A549 (cell line): ENCODE measurements around the gene FER1L5. TPM values are rescaled to one million over a fixed set of nuclear protein-coding genes. Genes with fewer than 3 reads are reported as not detected.

Source experiments
- ATAC-seq, 2 experiments: fragments of 200-7000 bp in 1 of 2; fragments of >200 bp in 1 of 2; cut with Nextera tagmentation in 1 of 2; cut with Tn5 transposase in 1 of 2; 3 replicates each; pipeline versions ENCODE4 v1.8.0 to v1.9.1; 2018 to 2020; ENCODE audit warnings: mild to moderate bottlenecking in 1 of 2, moderate library complexity in 1 of 2
- CTCF ChIA-PET: fragments of 300-600 bp; sonication (Branson Sonifier 250); formaldehyde crosslinking; extraction: SDS; loops from one replicate; lab custom pipeline; 2021; ENCODE audit warnings: antibody characterized with exemption, inconsistent platforms; lab: Yijun Ruan, JAX
- POLR2A ChIA-PET: fragments of 350-600 bp; formaldehyde crosslinking; extraction: SDS; loops from one replicate; lab custom pipeline; 2021; ENCODE audit warnings: antibody characterized with exemption, inconsistent platforms; lab: Yijun Ruan, JAX
- DNase-seq, 2 experiments: peaks; one replicate each; pipeline versions ENCODE4 v3.0.0 to v3.0.0-alpha.2; 2011 to 2016; ENCODE audit warnings: low read depth in 1 of 2, low spot score in 1 of 2
- FAIRE-seq: peaks from 2 replicates; lab custom pipeline; 2011; peaks lifted over from hg19 to GRCh38; lab: Jason Lieb, UNC
- H3K27ac ChIP-seq, 2 experiments: fragments of >200 bp; sonication (Bioruptor Twin); formaldehyde crosslinking; 3 replicates each; pipeline ENCODE4 v1.5.1; 2016 to 2017
- H3K4me1 ChIP-seq: fragments of >200 bp; sonication (Bioruptor Twin); formaldehyde crosslinking; 3 replicates; pipeline ENCODE4 v1.6.1; 2016
- H3K4me2 ChIP-seq: fragments of >200 bp; sonication (Bioruptor Twin); formaldehyde crosslinking; 3 replicates; pipeline ENCODE4 v1.6.1; 2016
- H3K4me3 ChIP-seq: fragments of >200 bp; sonication (Bioruptor Twin); formaldehyde crosslinking; 3 replicates; pipeline ENCODE4 v1.5.1; 2016
- H3K9me3 ChIP-seq: fragments of >200 bp; sonication (Bioruptor Twin); formaldehyde crosslinking; 3 replicates; pipeline ENCODE4 v1.6.1; 2016
- BHLHE40 ChIP-seq: IDR thresholded peaks from 2 replicates; pipeline ENCODE4 v1.6.1; 2012; ENCODE audit warnings: low read depth, low read length, inconsistent platforms
- CEBPB ChIP-seq, 2 experiments: fragments of >200 bp in 1 of 2; sonication (Bioruptor Twin) in 1 of 2; formaldehyde crosslinking in 1 of 2; IDR thresholded peaks; 2 replicates each; pipeline ENCODE4 v1.6.1; 2012 to 2016
- CTCF ChIP-seq: fragments of >200 bp; sonication (Bioruptor Twin); formaldehyde crosslinking; IDR thresholded peaks from 3 replicates; pipeline ENCODE4 v1.5.1; 2016
- EHMT2 ChIP-seq: fragments of 200-600 bp; sonication (generic); IDR thresholded peaks from 2 replicates; pipeline ENCODE4 v1.6.1; 2016; ENCODE audit warnings: antibody characterized with exemption, low read depth, mild to moderate bottlenecking, moderate library complexity
- ELK1 ChIP-seq: fragments of 150-350 bp; IDR thresholded peaks from 2 replicates; pipeline ENCODE4 v1.6.1; 2014; ENCODE audit warnings: low read depth, mild to moderate bottlenecking, low read length
- ESRRA ChIP-seq: fragments of 150-350 bp; IDR thresholded peaks from 2 replicates; pipeline ENCODE4 v1.6.1; 2014; ENCODE audit warnings: mild to moderate bottlenecking, low read length, borderline replicate concordance
- HES2 ChIP-seq: fragments of >200 bp; sonication (Bioruptor Twin); formaldehyde crosslinking; IDR thresholded peaks from 2 replicates; pipeline ENCODE4 v1.6.1; 2016
- HMGXB4 ChIP-seq: fragments of 250-450 bp; sonication (Bioruptor Pico); IDR thresholded peaks from 2 replicates; pipeline ENCODE4 v1.5.0; 2021; ENCODE audit warnings: mild to moderate bottlenecking, moderate library complexity, borderline replicate concordance
- HOXA7 ChIP-seq: fragments of 250-450 bp; sonication (Bioruptor Pico); IDR thresholded peaks from 2 replicates; pipeline ENCODE4 v1.5.0; 2020; ENCODE audit warnings: mild to moderate bottlenecking, moderate library complexity
- HOXB13 ChIP-seq: fragments of 250-450 bp; sonication (Bioruptor Pico); IDR thresholded peaks from 2 replicates; pipeline ENCODE4 v1.5.0; 2020; ENCODE audit warnings: low read depth, mild to moderate bottlenecking, moderate library complexity
- KDM5A ChIP-seq: fragments of 200-600 bp; sonication (generic); IDR thresholded peaks from 2 replicates; pipeline ENCODE4 v1.6.1; 2016; ENCODE audit warnings: antibody characterized with exemption, mild to moderate bottlenecking
- MAX ChIP-seq: IDR thresholded peaks from 2 replicates; pipeline ENCODE4 v1.6.1; 2012
- MAZ ChIP-seq: fragments of 150-350 bp; IDR thresholded peaks from 2 replicates; pipeline ENCODE4 v1.6.1; 2014; ENCODE audit warnings: antibody characterized with exemption, low read depth, low read length, borderline replicate concordance
- MYC ChIP-seq: IDR thresholded peaks from 2 replicates; pipeline ENCODE4 v1.6.1; 2012; ENCODE audit warnings: mild to moderate bottlenecking, inconsistent platforms, low read length, improper control_type of control experiment, borderline replicate concordance
- NPAS2 ChIP-seq: fragments of 250-450 bp; sonication (Bioruptor Pico); IDR thresholded peaks from 2 replicates; pipeline ENCODE4 v1.8.0; 2022; ENCODE audit warnings: mild to moderate bottlenecking, moderate library complexity, borderline replicate concordance
- PHF8 ChIP-seq: fragments of 200-600 bp; sonication (generic); IDR thresholded peaks from 2 replicates; pipeline ENCODE4 v1.6.1; 2016; ENCODE audit warnings: low read depth, mild to moderate bottlenecking, antibody characterized with exemption, moderate library complexity, borderline replicate concordance
- POLR2AphosphoS2 ChIP-seq: conservative IDR thresholded peaks from 2 replicates; pipeline ENCODE4 v1.6.1; 2012; ENCODE audit warnings: low read length, improper control_type of control experiment, inconsistent platforms
- RARB ChIP-seq: fragments of 250-450 bp; sonication (Bioruptor Pico); IDR thresholded peaks from 2 replicates; pipeline ENCODE4 v1.8.0; 2021; ENCODE audit warnings: mild to moderate bottlenecking, moderate library complexity
- RCOR1 ChIP-seq: fragments of 150-350 bp; IDR thresholded peaks from 2 replicates; pipeline ENCODE4 v1.6.1; 2014; ENCODE audit warnings: antibody characterized with exemption, low read length, low read depth
- RNF2 ChIP-seq: fragments of 200-600 bp; sonication (generic); IDR thresholded peaks from 2 replicates; pipeline ENCODE4 v1.6.1; 2016; ENCODE audit warnings: low read depth, mild to moderate bottlenecking, antibody characterized with exemption, moderate library complexity, borderline replicate concordance
- SMC3 ChIP-seq: fragments of >200 bp; sonication (Bioruptor Twin); formaldehyde crosslinking; IDR thresholded peaks from 3 replicates; pipeline ENCODE4 v1.6.1; 2018; ENCODE audit warnings: inconsistent platforms
- SREBF2 ChIP-seq: fragments of 450-650 bp; IDR thresholded peaks from 2 replicates; pipeline ENCODE4 v1.6.1; 2014; ENCODE audit warnings: mild to moderate bottlenecking, moderate library complexity
- TP53 ChIP-seq: fragments of 250-450 bp; sonication (Bioruptor Pico); IDR thresholded peaks from 2 replicates; pipeline ENCODE4 v1.5.0; 2021; ENCODE audit warnings: mild to moderate bottlenecking, moderate library complexity
- ZSCAN20 ChIP-seq: fragments of 250-450 bp; sonication (Bioruptor Pico); IDR thresholded peaks from 2 replicates; pipeline ENCODE4 v1.8.0; 2022; ENCODE audit warnings: mild to moderate bottlenecking, moderate library complexity
- WGBS: methylation state at CpG from one replicate; pipeline ENCODE4 v1.1.6; 2017; ENCODE audit errors: missing lambda C conversion rate; 5-methylcytosine and 5-hydroxymethylcytosine counted together
- polyA plus RNA-seq, 4 experiments: library from polyadenylated mRNA; depleted of rRNA in 3 of 4; stranded (reverse); fragments of >200 nt; fragmentation: RNase III in 1 of 4; extraction: RNeasy Plus Mini Kit Qiagen cat#74134 plus additional on column Dnase treatment in 1 of 4; gene quantifications; 2 replicates in 3 of 4; 3 replicates in 1 of 4; pipeline ENCODE4 v1.2.3, GENCODE V29; 2011 to 2017

The FER1L5 gene
- polyA plus RNA-seq, 2 of the 4 experiments (the other 2 are of a cell fraction) = 0.01 TPM; not detected in 1

GRCh38 chr2:96636551-96637171 is 5.9 kb upstream of the FER1L5 start (continued):
- no peak for TF ChIP-seq HMGXB4 (CRISPR knock-in tag)
- no peak for TF ChIP-seq HOXB13 (CRISPR knock-in tag)

GRCh38 chr2:96637385-96638143 is 5.0 kb upstream of the FER1L5 start:
- TF ChIP-seq KDM5A = peak; percentile 18; the same call in 1 of the 2 replicates
- TF ChIP-seq MAX = peak; percentile 36; the same call in 1 of the 2 replicates
- 0 out of 2 replicates have a peak, but pooled peaks have one; percentile 11 for TF ChIP-seq PHF8
- peak; percentile 66; the same call in 1 of the 2 replicates for TF ChIP-seq HOXA7 (CRISPR knock-in tag)
- peak; percentile 92 for TF ChIP-seq RARB (CRISPR knock-in tag)
- TF ChIP-seq POLR2AphosphoS2 = no peak
- no peak for TF ChIP-seq NPAS2 (CRISPR knock-in tag)
- Histone ChIP-seq H3K4me3 (peak overlapping the region; percentile 52), H3K9me3 (no peaks in the 10 kb centered on the region), H3K4me1 (peaks cover 34% of the 10 kb centered on the region), H3K27ac (peak overlapping the region; percentile 94 to 98), H3K4me2 (peak overlapping the region; percentile 90)
- WGBS = 1% methylated on average over 24 of the region's 50 CpGs
- ATAC-seq (peak; percentile 88 to 91), DNase-seq (peak; percentile 47 to 90), FAIRE-seq (no peak)
- CTCF ChIA-PET = interaction anchor here (0.6 to 3.8 kb wide), 8 partner anchors 29 to 1081 kb away, joined by 3 to 12 read pairs (median 4); partner anchors contain the start of gene CNNM4
- POLR2A ChIA-PET = interaction anchor here (0.6 to 2.8 kb wide), 16 partner anchors 9 to 231 kb away, joined by 3 to 26 read pairs (median 4); partner anchors contain the start of genes ANKRD39 and CNNM4

- peaks cover 29% of the 10 kb centered on the region; the same call in 2 of the 3 replicates for H3K4me1 ChIP-seq
- no peak for TF ChIP-seq HES2
- TF ChIP-seq ESRRA = no peak
- no peak for TF ChIP-seq RNF2
- TF ChIP-seq ELK1 = no peak
- no peak for TF ChIP-seq BHLHE40
- no peak for TF ChIP-seq CTCF
- peak; percentile 74; the same call in 1 of the 2 replicates for TF ChIP-seq TP53
- TF ChIP-seq MAZ = peak; percentile 77; the same call in 1 of the 2 replicates
- TF ChIP-seq ZSCAN20 (CRISPR knock-in tag) = no peak
- TF ChIP-seq RCOR1 = no peak; the same call in 1 of the 2 replicates
- TF ChIP-seq SMC3 = no peak; the same call in 1 of the 3 replicates
- TF ChIP-seq KDM5A = no peak
- 0 out of 4 replicates have a peak, but pooled peaks of 1 of the 2 experiments have one; percentile 34 for TF ChIP-seq CEBPB (IDR thresholded peaks at IDR 0.05)
- TF ChIP-seq MYC = peak; percentile 96
- TF ChIP-seq EHMT2 = no peak
- no peak for TF ChIP-seq SREBF2
- TF ChIP-seq POLR2AphosphoS2 = no peak
These were observed 4.1 kb upstream of the FER1L5 start, which contains the start of gene KANSL3 for GRCh38 chr2:96638144-96639121. KANSL3 (minus strand) TSS chr2:96638312; CDS start chr2:96637135, 1,177 bp downstream.

More at GRCh38 chr2:96638144-96639121, 4.1 kb upstream of the FER1L5 start, which contains the start of gene KANSL3:
- POLR2A ChIA-PET = interaction anchor here (0.6 to 2.8 kb wide), 17 partner anchors 8 to 230 kb away, joined by 3 to 26 read pairs (median 4); partner anchors contain the start of genes ANKRD39 and CNNM4
- ATAC-seq (peak; percentile 79 to 86), FAIRE-seq (no peak), DNase-seq (peak; percentile 66 to 95)
- CTCF ChIA-PET = interaction anchor here (1.0 to 3.8 kb wide), 5 partner anchors 26 to 219 kb away, joined by 3 to 12 read pairs (median 3); partner anchors contain the start of gene CNNM4
- 16% methylated on average over 25 of the region's 67 CpGs for WGBS
- Histone ChIP-seq H3K9me3 (no peaks in the 10 kb centered on the region), H3K27ac (peak within 1 kb of the TSS; percentile 94 to 98), H3K4me2 (peak within 1 kb of the TSS; percentile 90), H3K4me3 (peak within 1 kb of the TSS; percentile 52)
